Endothelial cell of umbilical vein (primary cell): Measurements from ENCODE around the gene SELENOF.

ENCODE experiments used
- CTCF ChIP-seq, 2 donors: IDR thresholded peaks; 1 replicate in 1 of 2; 2 replicates in 1 of 2; pipeline ENCODE4 v1.5.1; 2011; ENCODE audit warnings: low read length in 2 of 2, mild to moderate bottlenecking in 2 of 2, moderate library complexity in 2 of 2, control low read depth in 1 of 2, inconsistent platforms in 1 of 2, low read depth in 1 of 2; ENCODE audit not compliant: insufficient read depth in 1 of 2; ENCODE audit errors: extremely low read depth in 1 of 2
- EZH2 ChIP-seq: IDR thresholded peaks from 2 replicates; pipeline ENCODE4 v1.6.1; 2012; ENCODE audit warnings: borderline replicate concordance, low read depth, mild to moderate bottlenecking, moderate library complexity, low read length, inconsistent platforms; ENCODE audit not compliant: severe bottlenecking
- FOS ChIP-seq: IDR thresholded peaks from 2 replicates; pipeline ENCODE4 v1.6.1; 2011; ENCODE audit warnings: mild to moderate bottlenecking, low read length, moderate library complexity, borderline replicate concordance; ENCODE audit not compliant: insufficient read depth
- GATA2 ChIP-seq: IDR thresholded peaks from 2 replicates; pipeline ENCODE4 v1.7.0; 2011; ENCODE audit warnings: low read depth, mild to moderate bottlenecking, moderate library complexity, mixed read lengths, low read length; ENCODE audit not compliant: insufficient read length, insufficient read depth
- JUN ChIP-seq: IDR thresholded peaks from 2 replicates; pipeline ENCODE4 v1.6.1; 2011; ENCODE audit warnings: borderline replicate concordance, low read depth; ENCODE audit not compliant: insufficient read length, insufficient read depth
- MAX ChIP-seq: IDR thresholded peaks from 2 replicates; pipeline ENCODE4 v1.6.1; 2011; ENCODE audit not compliant: insufficient read depth, insufficient read length
- MYC ChIP-seq: IDR thresholded peaks from one replicate; pipeline ENCODE4 v1.6.1; 2011; ENCODE audit warnings: mild to moderate bottlenecking, low read depth, low read length
- POLR2A ChIP-seq: IDR thresholded peaks from 2 replicates; pipeline ENCODE4 v1.6.1; 2012; ENCODE audit warnings: low read depth, mild to moderate bottlenecking, control low read depth, low read length
- POLR2AphosphoS5 ChIP-seq: IDR thresholded peaks from 2 replicates; pipeline ENCODE4 v1.6.1; 2012; ENCODE audit warnings: low read depth, mild to moderate bottlenecking, control low read depth, low read length, moderate library complexity; ENCODE audit not compliant: insufficient read depth

DNA sequence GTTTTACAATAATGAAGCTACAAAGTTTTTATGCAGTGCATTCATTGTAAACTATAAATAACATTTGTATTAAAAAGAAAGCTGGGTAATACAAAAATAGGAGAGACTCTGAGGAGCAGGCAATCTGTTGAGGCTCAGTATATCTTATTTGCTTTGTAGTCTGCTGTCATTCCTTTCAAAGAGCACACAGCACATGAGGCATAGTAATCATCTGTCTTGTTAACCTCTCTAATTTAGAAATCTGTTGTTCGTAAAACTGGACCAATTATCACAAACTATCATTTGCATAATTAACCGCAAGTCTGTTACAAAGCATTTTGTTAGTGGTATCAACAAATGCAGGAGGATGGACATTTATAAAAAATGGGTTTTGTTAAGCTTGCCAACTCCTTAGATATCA is 51.0 kb downstream of the SELENOF start:
- TF ChIP-seq POLR2A (no peak), CTCF (IDR thresholded peaks at IDR 0.05; ENCODE audit: extremely low read depth in 1 of 2, insufficient read depth in 1 of 2, low read depth in 1 of 2, low read length in 2 of 2) (no peak), POLR2AphosphoS5 (no peak), MAX (no peak), FOS (no peak), JUN (no peak), EZH2 (no peak), MYC (no peak), GATA2 (no peak)
